H9 (cell line): ENCODE results near the gene UVSSA. TPM values are rescaled to one million over a fixed set of nuclear protein-coding genes. Genes with fewer than 3 reads are reported as not detected.

Source experiments
- DNase-seq: peaks from one replicate; pipeline ENCODE4 v3.0.0-alpha.2; 2017
- H2AFZ ChIP-seq: one replicate; pipeline ENCODE4 v1.6.1; 2013; ENCODE audit warnings: mild to moderate bottlenecking, low read length, control low read depth, moderate library complexity
- H2AK5ac ChIP-seq: 2 replicates; pipeline ENCODE4 v1.6.1; 2013; ENCODE audit warnings: low read length, control low read depth, mixed read lengths; ENCODE audit not compliant: insufficient read length
- H2BK120ac ChIP-seq: one replicate; pipeline ENCODE4 v1.6.1; 2013; ENCODE audit warnings: low read depth, mild to moderate bottlenecking, low read length, control low read depth, inconsistent platforms; ENCODE audit not compliant: poor library complexity, severe bottlenecking
- H2BK12ac ChIP-seq: 2 replicates; pipeline ENCODE4 v1.6.1; 2013; ENCODE audit warnings: low read length, control low read depth, mixed read lengths, low read depth; ENCODE audit not compliant: insufficient read length
- H2BK15ac ChIP-seq: 2 replicates; pipeline ENCODE4 v1.6.1; 2013; ENCODE audit warnings: low read depth, low read length, control low read depth
- H2BK20ac ChIP-seq: one replicate; pipeline ENCODE4 v1.6.1; 2013; ENCODE audit warnings: low read depth, mild to moderate bottlenecking, low read length, control low read depth, inconsistent platforms; ENCODE audit not compliant: poor library complexity, severe bottlenecking
- H2BK5ac ChIP-seq: 2 replicates; pipeline ENCODE4 v1.6.1; 2013; ENCODE audit warnings: low read length, control low read depth, mixed read lengths; ENCODE audit not compliant: insufficient read length
- H3K14ac ChIP-seq: 2 replicates; pipeline ENCODE4 v1.6.1; 2013; ENCODE audit warnings: low read length, control low read depth; ENCODE audit not compliant: insufficient read depth
- H3K18ac ChIP-seq: 2 replicates; pipeline ENCODE4 v1.6.1; 2013; ENCODE audit warnings: low read depth, mild to moderate bottlenecking, mixed read lengths, low read length, control low read depth; ENCODE audit not compliant: insufficient read length
- H3K23ac ChIP-seq: 2 replicates; pipeline ENCODE4 v1.6.1; 2013; ENCODE audit warnings: low read length, control low read depth, mixed read lengths, low read depth; ENCODE audit not compliant: insufficient read length
- H3K23me2 ChIP-seq: 2 replicates; pipeline ENCODE4 v1.6.1; 2013; ENCODE audit warnings: low read depth, mild to moderate bottlenecking, mixed read lengths, low read length, control low read depth; ENCODE audit not compliant: insufficient read length, poor library complexity, severe bottlenecking
- H3K27ac ChIP-seq: 2 replicates; pipeline ENCODE4 v1.5.1; 2013; ENCODE audit warnings: low read length, control low read depth, mixed read lengths, low read depth; ENCODE audit not compliant: insufficient read length
- H3K27me3 ChIP-seq: 2 replicates; pipeline ENCODE4 v1.6.1; 2013; ENCODE audit warnings: low read length, control low read depth, inconsistent platforms; ENCODE audit not compliant: insufficient read depth
- H3K4ac ChIP-seq: 2 replicates; pipeline ENCODE4 v1.6.1; 2013; ENCODE audit warnings: low read depth, mild to moderate bottlenecking, control low read depth, inconsistent platforms, low read length, moderate library complexity
- H3K4me1 ChIP-seq: 2 replicates; pipeline ENCODE4 v1.6.1; 2013; ENCODE audit warnings: low read length, control low read depth, inconsistent platforms; ENCODE audit not compliant: insufficient read depth
- H3K4me2 ChIP-seq: 2 replicates; pipeline ENCODE4 v1.6.1; 2013; ENCODE audit warnings: low read length, control low read depth, mixed read lengths; ENCODE audit not compliant: insufficient read length, insufficient read depth
- H3K56ac ChIP-seq: 2 replicates; pipeline ENCODE4 v1.6.1; 2013; ENCODE audit warnings: low read depth, mild to moderate bottlenecking, mixed read lengths, low read length, control low read depth; ENCODE audit not compliant: insufficient read length
- H3K79me1 ChIP-seq: 2 replicates; pipeline ENCODE4 v1.6.1; 2013; ENCODE audit warnings: low read depth, mild to moderate bottlenecking, moderate library complexity, low read length, control low read depth, inconsistent platforms; ENCODE audit not compliant: insufficient read depth, poor library complexity, severe bottlenecking
- H3K79me2 ChIP-seq: 2 replicates; pipeline ENCODE4 v1.6.1; 2013; ENCODE audit warnings: low read length, control low read depth, inconsistent platforms; ENCODE audit not compliant: insufficient read depth
- H3K9ac ChIP-seq: 2 replicates; pipeline ENCODE4 v1.6.1; 2013; ENCODE audit warnings: low read length, control low read depth, mixed read lengths; ENCODE audit not compliant: insufficient read length; ENCODE audit errors: extremely low read depth
- H3K9me3 ChIP-seq: one replicate; pipeline ENCODE4 v1.6.1; 2013; ENCODE audit warnings: low read depth, low read length, inconsistent platforms; ENCODE audit not compliant: control insufficient read depth
- H3T11ph ChIP-seq: one replicate; pipeline ENCODE4 v1.6.1; 2013; ENCODE audit warnings: mild to moderate bottlenecking, low read length, control low read depth, inconsistent platforms
- H4K20me1 ChIP-seq: one replicate; pipeline ENCODE4 v1.6.1; 2013; ENCODE audit not compliant: control insufficient read depth, insufficient read length, insufficient read depth
- H4K5ac ChIP-seq: 2 replicates; pipeline ENCODE4 v1.6.1; 2013; ENCODE audit warnings: low read depth, mild to moderate bottlenecking, mixed read lengths, low read length, control low read depth; ENCODE audit not compliant: insufficient read length
- H4K8ac ChIP-seq: replicated peaks from 2 replicates; pipeline ENCODE4 v1.6.1; 2013; ENCODE audit warnings: low read length, control low read depth, mixed read lengths, low read depth; ENCODE audit not compliant: insufficient read length
- H4K91ac ChIP-seq: 2 replicates; pipeline ENCODE4 v1.6.1; 2013; ENCODE audit warnings: low read depth, mild to moderate bottlenecking, moderate library complexity, mixed read lengths, low read length, control low read depth; ENCODE audit not compliant: insufficient read length
- H3K27ac Mint-ChIP-seq, 3 experiments: 2 replicates in 2 of 3; 3 replicates in 1 of 3; pipeline ENCODE4 v1.8.0; 2020 to 2021; ENCODE audit warnings: mixed read lengths in 3 of 3, mild to moderate bottlenecking in 1 of 3, moderate library complexity in 1 of 3
- H3K27me3 Mint-ChIP-seq: 2 replicates; pipeline ENCODE4 v1.8.0; 2021; ENCODE audit warnings: low read depth, mild to moderate bottlenecking, moderate library complexity, mixed read lengths
- H3K36me3 Mint-ChIP-seq, 3 experiments: 2 replicates in 2 of 3; 3 replicates in 1 of 3; pipeline ENCODE4 v1.8.0; 2020 to 2021; ENCODE audit warnings: low read depth in 3 of 3, mixed read lengths in 3 of 3; ENCODE audit not compliant: insufficient read depth in 1 of 3
- H3K4me1 Mint-ChIP-seq, 2 experiments: 2 replicates each; pipeline ENCODE4 v1.8.0; 2020; ENCODE audit warnings: mixed read lengths in 2 of 2
- H3K4me3 Mint-ChIP-seq, 2 experiments: 2 replicates in 1 of 2; 3 replicates in 1 of 2; pipeline ENCODE4 v1.8.0; 2020 to 2021; ENCODE audit warnings: mild to moderate bottlenecking in 2 of 2, mixed read lengths in 2 of 2, moderate library complexity in 1 of 2
- H3K9me3 Mint-ChIP-seq, 2 experiments: 2 replicates in 1 of 2; 3 replicates in 1 of 2; pipeline ENCODE4 v1.8.0; 2020; ENCODE audit warnings: mild to moderate bottlenecking in 2 of 2, mixed read lengths in 2 of 2, moderate library complexity in 1 of 2
- WGBS: extraction: QIAGEN DNeasy Blood & Tissue Kit; methylation state at CpG from one replicate; pipeline ENCODE4 v1.1.7; 2013; ENCODE audit warnings: missing lambda C conversion rate, low lambda C conversion rate, mixed read lengths; ENCODE audit not compliant: insufficient read length; ENCODE audit errors: extremely low coverage; 5-methylcytosine and 5-hydroxymethylcytosine counted together
- total RNA-seq: library from RNA; stranded (reverse); gene quantifications from 2 replicates; pipeline ENCODE4 v1.2.1, GENCODE V29; 2021
- TF ChIP-seq, protein P1 (sequence below): fragments of 200-600 bp; sonication (generic); conservative IDR thresholded peaks from 3 replicates; pipeline ENCODE4 v1.8.0; 2021; ENCODE audit warnings: antibody characterized with exemption, mild to moderate bottlenecking

Gene UVSSA
- total RNA-seq, 1 experiment from 2014 or later = 15.9 TPM

DNA sequence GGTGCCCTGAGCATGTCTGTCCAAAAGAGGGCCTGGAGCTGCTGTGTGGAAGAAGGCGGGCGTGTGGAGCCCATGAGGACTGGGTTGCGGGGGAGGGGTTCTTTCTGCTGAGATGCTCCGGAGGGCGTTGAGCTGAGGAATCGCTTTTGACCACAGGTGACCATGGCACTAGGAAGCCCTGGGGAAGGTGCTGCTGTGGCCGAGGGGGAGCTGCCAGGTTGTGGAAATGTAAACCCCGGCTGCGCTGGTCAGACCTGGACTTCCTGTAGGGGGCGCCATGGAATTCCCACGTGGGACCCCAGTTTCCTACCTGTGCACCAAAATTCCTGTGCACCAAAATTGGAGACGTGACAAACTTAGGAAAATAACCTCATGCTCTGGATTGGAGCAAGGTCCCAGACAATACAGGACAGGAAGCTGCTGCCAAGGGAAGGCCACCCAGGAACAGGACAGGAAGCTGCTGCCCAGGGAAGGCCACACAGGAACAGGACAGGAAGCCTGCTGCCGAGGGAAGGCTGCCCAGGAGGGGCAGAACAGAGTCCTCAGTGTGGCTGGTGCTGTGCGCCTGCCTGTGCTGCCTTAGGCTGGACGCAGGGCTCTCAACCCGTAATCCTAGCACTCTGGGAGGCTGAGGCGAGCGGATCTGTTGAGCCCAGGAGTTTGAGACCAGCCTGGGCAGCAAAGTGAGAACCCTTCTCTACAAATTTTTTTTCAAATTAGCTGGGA is 28.4 kb upstream of the UVSSA start:
- H3K56ac ChIP-seq = no peak overlapping the region
- H3K4me1 ChIP-seq = no peaks in the 10 kb centered on the region
- no peak overlapping the region for H2AFZ ChIP-seq
- H3K23ac ChIP-seq = no peak overlapping the region
- H3T11ph ChIP-seq = no peak overlapping the region
- peaks cover 3% of the 10 kb centered on the region for H3K79me1 ChIP-seq
- H2BK15ac ChIP-seq = no peak overlapping the region
- no peaks in the 10 kb centered on the region for H3K79me2 ChIP-seq
- H2BK120ac ChIP-seq = no peak overlapping the region
- H3K27ac ChIP-seq = no peak overlapping the region
- no peak overlapping the region; the same call in 1 of the 2 replicates for H3K14ac ChIP-seq
- no peak overlapping the region for H4K91ac ChIP-seq
- H3K18ac ChIP-seq = peak overlapping the region; percentile 17
- TF ChIP-seq, protein P1, sequence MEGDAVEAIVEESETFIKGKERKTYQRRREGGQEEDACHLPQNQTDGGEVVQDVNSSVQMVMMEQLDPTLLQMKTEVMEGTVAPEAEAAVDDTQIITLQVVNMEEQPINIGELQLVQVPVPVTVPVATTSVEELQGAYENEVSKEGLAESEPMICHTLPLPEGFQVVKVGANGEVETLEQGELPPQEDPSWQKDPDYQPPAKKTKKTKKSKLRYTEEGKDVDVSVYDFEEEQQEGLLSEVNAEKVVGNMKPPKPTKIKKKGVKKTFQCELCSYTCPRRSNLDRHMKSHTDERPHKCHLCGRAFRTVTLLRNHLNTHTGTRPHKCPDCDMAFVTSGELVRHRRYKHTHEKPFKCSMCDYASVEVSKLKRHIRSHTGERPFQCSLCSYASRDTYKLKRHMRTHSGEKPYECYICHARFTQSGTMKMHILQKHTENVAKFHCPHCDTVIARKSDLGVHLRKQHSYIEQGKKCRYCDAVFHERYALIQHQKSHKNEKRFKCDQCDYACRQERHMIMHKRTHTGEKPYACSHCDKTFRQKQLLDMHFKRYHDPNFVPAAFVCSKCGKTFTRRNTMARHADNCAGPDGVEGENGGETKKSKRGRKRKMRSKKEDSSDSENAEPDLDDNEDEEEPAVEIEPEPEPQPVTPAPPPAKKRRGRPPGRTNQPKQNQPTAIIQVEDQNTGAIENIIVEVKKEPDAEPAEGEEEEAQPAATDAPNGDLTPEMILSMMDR = peak; percentile 68
- no peak overlapping the region for H4K5ac ChIP-seq
- no peaks in the 10 kb centered on the region for H3K9me3 ChIP-seq
- DNase-seq = peak; percentile 46
- H4K20me1 ChIP-seq = no peaks in the 10 kb centered on the region
- H2BK20ac ChIP-seq = no peak overlapping the region
- no peaks in the 10 kb centered on the region for H3K23me2 ChIP-seq
- H2BK5ac ChIP-seq = no peak overlapping the region
- H3K4ac ChIP-seq = no peak overlapping the region
- H3K4me3 Mint-ChIP-seq = no peak overlapping the region
- peaks cover 0 to 4% of the 10 kb centered on the region in 2 experiments; a peak in 1 of 5 replicates for H3K9me3 Mint-ChIP-seq
- peak overlapping the region in 1 of 3 experiments; percentile 93; a peak in 2 of 7 replicates for H3K27ac Mint-ChIP-seq
- H3K27me3 Mint-ChIP-seq = no peaks in the 10 kb centered on the region
- H2BK12ac ChIP-seq = no peak overlapping the region
- H3K4me2 ChIP-seq = no peak overlapping the region
- H3K4me1 Mint-ChIP-seq = no peaks in the 10 kb centered on the region
- H4K8ac ChIP-seq = no peak overlapping the region
- peaks cover 40 to 70% (median 68%) of the 10 kb centered on the region in 3 experiments for H3K36me3 Mint-ChIP-seq
- H2AK5ac ChIP-seq = no peak overlapping the region
- H3K27me3 ChIP-seq = no peaks in the 10 kb centered on the region
- no peak overlapping the region for H3K9ac ChIP-seq
- no CpG with 5 or more reads among the region's 18 CpGs for WGBS
